Omental fat pad (tissue), 4 donors: ENCODE data around the gene PGAP1. TPM values are rescaled to one million over a fixed set of nuclear protein-coding genes. Genes with fewer than 3 reads are reported as not detected.

Experiments used
- ATAC-seq: fragments of 150-250 bp; one replicate; pipeline ENCODE4 v1.9.1; 2016; ENCODE audit warnings: mild to moderate bottlenecking, moderate library complexity; ENCODE audit not compliant: low FRiP score
- DNase-seq: peaks from one replicate; pipeline ENCODE4 v3.0.0-alpha.2; 2019; ENCODE audit warnings: low spot score
- total RNA-seq, 4 donors: library from RNA; depleted of rRNA; stranded (reverse); fragments of >200 nt; gene quantifications; one replicate each; pipeline ENCODE4 v1.1.0, GENCODE V29; 2016
- TF ChIP-seq, protein P1 (sequence below), 3 donors: fragments of 450-650 bp; IDR thresholded peaks; one replicate each; pipeline ENCODE4 v1.5.1; 2016 to 2017; ENCODE audit warnings: antibody characterized with exemption in 3 of 3, mild to moderate bottlenecking in 3 of 3, moderate library complexity in 2 of 3

PGAP1 gene, protein sequence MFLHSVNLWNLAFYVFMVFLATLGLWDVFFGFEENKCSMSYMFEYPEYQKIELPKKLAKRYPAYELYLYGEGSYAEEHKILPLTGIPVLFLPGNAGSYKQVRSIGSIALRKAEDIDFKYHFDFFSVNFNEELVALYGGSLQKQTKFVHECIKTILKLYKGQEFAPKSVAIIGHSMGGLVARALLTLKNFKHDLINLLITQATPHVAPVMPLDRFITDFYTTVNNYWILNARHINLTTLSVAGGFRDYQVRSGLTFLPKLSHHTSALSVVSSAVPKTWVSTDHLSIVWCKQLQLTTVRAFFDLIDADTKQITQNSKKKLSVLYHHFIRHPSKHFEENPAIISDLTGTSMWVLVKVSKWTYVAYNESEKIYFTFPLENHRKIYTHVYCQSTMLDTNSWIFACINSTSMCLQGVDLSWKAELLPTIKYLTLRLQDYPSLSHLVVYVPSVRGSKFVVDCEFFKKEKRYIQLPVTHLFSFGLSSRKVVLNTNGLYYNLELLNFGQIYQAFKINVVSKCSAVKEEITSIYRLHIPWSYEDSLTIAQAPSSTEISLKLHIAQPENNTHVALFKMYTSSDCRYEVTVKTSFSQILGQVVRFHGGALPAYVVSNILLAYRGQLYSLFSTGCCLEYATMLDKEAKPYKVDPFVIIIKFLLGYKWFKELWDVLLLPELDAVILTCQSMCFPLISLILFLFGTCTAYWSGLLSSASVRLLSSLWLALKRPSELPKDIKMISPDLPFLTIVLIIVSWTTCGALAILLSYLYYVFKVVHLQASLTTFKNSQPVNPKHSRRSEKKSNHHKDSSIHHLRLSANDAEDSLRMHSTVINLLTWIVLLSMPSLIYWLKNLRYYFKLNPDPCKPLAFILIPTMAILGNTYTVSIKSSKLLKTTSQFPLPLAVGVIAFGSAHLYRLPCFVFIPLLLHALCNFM
- 10 to 100 TPM in 2 of 4 donors, 1 to 10 TPM in 2; 7.9 to 87.5 (median 10.8) TPM for total RNA-seq

DNA sequence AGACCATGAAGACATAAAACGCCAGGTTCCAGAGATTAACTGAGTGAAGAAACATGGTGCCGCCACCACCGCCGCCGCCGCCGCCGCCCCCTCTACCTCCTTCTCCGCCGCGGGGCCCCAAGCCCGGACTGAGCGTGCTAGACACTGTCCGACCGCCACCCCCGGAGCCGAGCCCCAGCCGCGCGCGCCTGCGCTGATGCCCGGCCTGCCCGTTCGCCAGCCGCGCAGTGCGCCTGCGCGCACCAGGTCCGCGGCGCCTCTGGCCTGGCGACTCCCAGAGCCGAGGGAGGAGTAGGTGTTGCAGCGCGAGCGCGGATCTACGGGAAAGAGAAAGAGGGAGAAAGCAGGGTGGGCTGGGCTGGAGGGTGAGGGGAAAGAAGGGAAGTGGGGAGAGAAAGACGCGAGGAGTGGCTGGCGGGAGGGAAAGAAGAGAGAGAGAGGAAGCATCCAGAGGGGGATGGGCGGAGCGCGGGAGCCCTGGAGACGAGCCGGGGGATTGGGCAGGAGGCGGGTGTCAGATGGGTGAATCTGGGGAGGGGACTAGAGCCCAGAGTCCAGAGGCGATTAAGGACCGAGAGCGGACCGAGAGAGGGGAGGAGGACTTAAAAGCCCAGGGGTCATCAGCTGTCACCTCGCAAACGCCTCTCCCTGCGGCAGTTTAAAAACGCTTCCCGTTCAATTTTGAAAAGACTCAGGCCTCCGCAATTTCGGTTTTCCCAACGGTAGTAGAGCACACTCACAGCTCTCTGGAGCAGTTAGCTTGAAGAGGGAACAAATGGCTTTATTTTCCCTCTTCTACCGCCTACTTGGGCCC lies at the start of gene PGAP1:
PGAP1 (minus strand) TSS at position 146 of the 814 bp plus-strand sequence; CDS start at position 55, 91 bp downstream.
- TF ChIP-seq, protein P1, sequence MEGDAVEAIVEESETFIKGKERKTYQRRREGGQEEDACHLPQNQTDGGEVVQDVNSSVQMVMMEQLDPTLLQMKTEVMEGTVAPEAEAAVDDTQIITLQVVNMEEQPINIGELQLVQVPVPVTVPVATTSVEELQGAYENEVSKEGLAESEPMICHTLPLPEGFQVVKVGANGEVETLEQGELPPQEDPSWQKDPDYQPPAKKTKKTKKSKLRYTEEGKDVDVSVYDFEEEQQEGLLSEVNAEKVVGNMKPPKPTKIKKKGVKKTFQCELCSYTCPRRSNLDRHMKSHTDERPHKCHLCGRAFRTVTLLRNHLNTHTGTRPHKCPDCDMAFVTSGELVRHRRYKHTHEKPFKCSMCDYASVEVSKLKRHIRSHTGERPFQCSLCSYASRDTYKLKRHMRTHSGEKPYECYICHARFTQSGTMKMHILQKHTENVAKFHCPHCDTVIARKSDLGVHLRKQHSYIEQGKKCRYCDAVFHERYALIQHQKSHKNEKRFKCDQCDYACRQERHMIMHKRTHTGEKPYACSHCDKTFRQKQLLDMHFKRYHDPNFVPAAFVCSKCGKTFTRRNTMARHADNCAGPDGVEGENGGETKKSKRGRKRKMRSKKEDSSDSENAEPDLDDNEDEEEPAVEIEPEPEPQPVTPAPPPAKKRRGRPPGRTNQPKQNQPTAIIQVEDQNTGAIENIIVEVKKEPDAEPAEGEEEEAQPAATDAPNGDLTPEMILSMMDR (IDR thresholded peaks at IDR 0.05), result no peak
- ATAC-seq (peak; percentile 99), DNase-seq (peak; percentile 68)

DNA sequence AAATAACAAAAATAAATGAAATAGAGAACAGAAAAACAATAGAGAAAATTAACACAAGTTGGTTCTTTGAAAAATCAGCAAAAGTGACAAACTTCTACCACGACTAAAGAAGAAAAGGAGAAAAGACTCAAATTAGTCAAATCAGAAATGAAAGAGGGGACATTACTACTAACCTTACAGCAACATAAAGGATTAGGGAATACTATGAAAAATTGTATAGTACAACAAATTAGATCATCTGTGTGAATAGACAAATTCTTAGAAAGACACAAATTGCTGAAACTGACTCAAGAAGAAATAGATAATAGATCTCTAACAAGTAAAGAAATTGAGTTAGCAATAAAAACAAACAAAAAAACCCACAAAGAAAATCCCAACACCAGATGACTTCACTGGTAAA lies 48.5 kb upstream of the PGAP1 start:
- DNase-seq (no peak), ATAC-seq (no peak)
- TF ChIP-seq, protein P1 (IDR thresholded peaks at IDR 0.05), result no peak

DNA sequence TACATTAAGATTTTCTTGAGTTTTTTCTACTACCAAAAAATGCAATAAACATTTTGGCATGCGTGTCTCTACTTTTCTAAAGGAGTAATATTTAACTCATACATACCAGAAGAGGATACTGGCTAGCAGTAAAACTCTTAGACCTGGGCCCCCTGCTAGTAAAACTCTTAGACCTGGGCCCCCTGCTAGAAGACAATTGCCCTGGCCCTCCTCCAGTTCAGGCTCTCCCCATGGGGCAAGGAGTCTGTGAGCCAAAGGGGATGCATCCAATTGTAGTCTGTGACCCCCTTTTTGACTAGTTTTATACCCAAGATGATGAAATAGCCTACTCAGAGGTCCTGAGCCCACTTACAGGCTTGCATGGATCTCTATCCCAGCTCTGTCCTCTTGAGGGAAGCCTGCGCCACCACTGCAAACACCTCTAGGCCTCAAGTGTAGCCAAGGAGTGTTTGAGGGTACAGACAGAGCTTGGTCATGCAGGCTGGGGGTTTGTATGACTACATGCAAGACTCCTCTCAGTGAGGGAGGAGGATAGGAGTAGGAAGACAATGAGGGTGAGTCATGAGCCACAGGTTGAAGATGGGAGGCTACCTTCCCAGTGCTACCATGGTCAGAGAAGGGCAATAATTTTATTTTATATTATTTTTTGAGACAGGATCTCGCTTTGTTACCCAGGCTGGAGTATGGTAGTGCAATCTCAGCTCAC lies 45.2 kb upstream of the PGAP1 start:
- TF ChIP-seq, protein P1 (IDR thresholded peaks at IDR 0.05), result no peak
- DNase-seq (no peak), ATAC-seq (no peak)

DNA sequence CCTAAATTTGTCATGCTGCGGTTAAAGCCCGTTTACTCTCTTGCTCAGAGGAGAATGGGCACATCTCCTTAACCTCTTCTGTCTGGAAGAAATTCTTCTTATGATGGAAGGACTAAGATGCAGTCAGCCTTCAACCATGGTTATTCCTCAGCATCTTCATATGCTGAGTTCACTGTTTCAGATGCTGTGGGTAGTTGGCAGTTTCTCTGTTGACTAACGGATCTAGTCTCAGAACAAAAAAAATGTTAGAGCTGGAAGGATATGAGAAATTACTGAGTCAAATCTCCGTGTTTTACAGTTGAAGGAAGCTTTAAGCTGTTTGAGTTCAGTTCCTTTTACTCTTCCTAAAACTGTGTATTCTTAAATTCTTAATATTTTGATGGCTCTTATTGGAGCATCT lies 43.6 kb upstream of the PGAP1 start:
- ATAC-seq, result no peak

DNA sequence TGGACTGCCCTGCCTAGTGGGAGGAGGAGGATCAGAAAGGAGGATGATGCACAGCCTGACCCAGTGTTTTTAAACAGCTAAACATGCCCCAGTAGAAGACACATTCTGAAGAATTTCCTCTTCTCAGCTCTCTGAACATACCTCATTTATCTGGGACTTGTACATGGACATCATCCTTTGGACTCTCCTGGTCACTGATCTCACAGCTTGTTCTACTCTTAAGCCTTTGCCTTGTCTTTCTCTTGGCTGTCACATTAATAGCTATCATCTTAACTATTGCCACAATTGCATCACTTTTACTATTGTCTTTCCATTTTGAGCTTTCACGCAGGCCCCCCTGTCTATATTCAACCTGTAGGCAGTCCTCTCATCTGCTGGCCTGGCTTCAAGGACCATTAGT lies 42.0 kb upstream of the PGAP1 start:
- ATAC-seq (no peak), DNase-seq (no peak)
- TF ChIP-seq, protein P1 (IDR thresholded peaks at IDR 0.05), result no peak

More for the DNA sequence above, 43.6 kb upstream of the PGAP1 start:
- TF ChIP-seq, protein P1 (IDR thresholded peaks at IDR 0.05), result no peak
- DNase-seq, result no peak

DNA sequence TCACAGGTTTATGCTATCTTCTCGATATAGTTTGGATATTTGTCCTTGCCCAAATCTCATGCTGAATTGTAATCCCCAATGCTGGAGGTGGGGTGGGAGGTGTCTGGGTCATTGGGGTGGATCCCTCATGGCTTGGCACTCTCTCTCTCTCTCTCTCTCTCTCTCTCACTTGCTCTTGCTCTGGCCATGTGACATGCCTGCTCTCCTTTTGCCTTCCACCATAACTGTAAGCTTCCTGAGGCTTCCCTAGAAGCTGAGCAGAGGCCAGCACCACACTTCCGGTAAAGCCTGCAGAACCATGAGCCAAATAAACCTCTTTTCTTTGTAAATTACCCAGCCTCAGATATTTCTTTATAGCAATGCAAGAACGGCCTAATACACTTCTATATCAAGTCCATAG lies 41.3 kb upstream of the PGAP1 start:
- ATAC-seq, result no peak
- no peak for DNase-seq
- TF ChIP-seq, protein P1 (IDR thresholded peaks at IDR 0.05), result no peak
